Ureter (tissue), 1 donor: ENCODE results near the gene GNAT2. TPM values are rescaled to one million over a fixed set of nuclear protein-coding genes. Genes with fewer than 3 reads are reported as not detected.

ENCODE experiments used
- DNase-seq: peaks from one replicate; pipeline ENCODE4 v3.0.0-alpha.2; 2020; ENCODE audit warnings: low spot score
- total RNA-seq: library from RNA; stranded (reverse); gene quantifications from one replicate; pipeline ENCODE4 v1.2.4, GENCODE V29; 2023
- donor health status: DM: yes; HTN: yes; CAD: no.

The GNAT2 gene
- total RNA-seq, 1 donor from 2014 or later: not detected

GRCh38 chr1:109642626-109643025 lies 23.2 kb upstream of the GNAT2 start:
- no peak for DNase-seq

- DNase-seq: no peak
These were observed 22.4 kb upstream of the GNAT2 start for GRCh38 chr1:109641861-109642260.

GRCh38 chr1:109641078-109641740 lies 21.8 kb upstream of the GNAT2 start:
- DNase-seq: no peak

GRCh38 chr1:109640285-109640865 lies 21.0 kb upstream of the GNAT2 start:
- DNase-seq: peak; percentile 88

- DNase-seq: no peak
These were observed 20.4 kb upstream of the GNAT2 start for GRCh38 chr1:109639841-109640184.

- peak; percentile 34 for DNase-seq
These were observed 19.8 kb upstream of the GNAT2 start for GRCh38 chr1:109639063-109639840.

- DNase-seq: peak; percentile 31
These were observed 18.0 kb upstream of the GNAT2 start for GRCh38 chr1:109637446-109637845.

- DNase-seq: peak; percentile 39
These were observed 17.0 kb upstream of the GNAT2 start for GRCh38 chr1:109636201-109636952.

- DNase-seq: no peak
These were observed 16.4 kb upstream of the GNAT2 start for GRCh38 chr1:109635862-109636200.

GRCh38 chr1:109634771-109635750 lies 15.6 kb upstream of the GNAT2 start:
- peak; percentile 38 for DNase-seq

- DNase-seq: no peak
These were observed 14.9 kb upstream of the GNAT2 start for GRCh38 chr1:109634292-109634691.

GRCh38 chr1:109632671-109633346 lies 13.4 kb upstream of the GNAT2 start:
- DNase-seq: no peak

GRCh38 chr1:109631513-109632505 lies 12.4 kb upstream of the GNAT2 start:
- no peak for DNase-seq

GRCh38 chr1:109630898-109631512 lies 11.6 kb upstream of the GNAT2 start:
- DNase-seq: no peak

- DNase-seq: no peak
These were observed 10.9 kb upstream of the GNAT2 start for GRCh38 chr1:109630081-109630897.

GRCh38 chr1:109629372-109630030 lies 10.1 kb upstream of the GNAT2 start:
- no peak for DNase-seq

GRCh38 chr1:109628540-109629321 lies 9.3 kb upstream of the GNAT2 start:
- DNase-seq: no peak
